ENCODE measurements around the gene APOB. TPM values are rescaled to one million over a fixed set of nuclear protein-coding genes. Genes with fewer than 3 reads are reported as not detected.

The APOB gene
- total and polyA plus RNA-seq, 10 of the 15 experiments (the other 5 are each of a cell fraction or from before 2014, with no cell fraction given) = 1.4 TPM; not detected in 9

GRCh38 chr2:21002814-21003192, 41.1 kb downstream of the APOB start:
- H3K9me3 ChIP-seq (replicated peaks; ENCODE audit: control insufficient read depth, insufficient read depth, low read length) = no peaks in the 10 kb centered on the region
- ChIA-PET CTCF (no interaction called here), POLR2A (no interaction called here), SMC1A (ENCODE audit: uncharacterized antibody, unreplicated experiment) (no interaction called here), RAD21 (ENCODE audit: unreplicated experiment) (no interaction called here)
- H3K27ac ChIP-seq (ENCODE audit: control insufficient read depth, insufficient read depth) = no peak overlapping the region
- ATAC-seq (no peak), FAIRE-seq (no peak), DNase-seq (ENCODE audit: low read depth, low spot score) (no peak)
- H3K4me3 ChIP-seq = no peak overlapping the region
- BruUV-seq (replicated peaks) = no TSS peak
- H3K9ac ChIP-seq (ENCODE audit: control insufficient read depth, insufficient read depth, low read length) = no peak overlapping the region
- H3K79me2 ChIP-seq (ENCODE audit: control insufficient read depth, insufficient read depth, low read length) = no peaks in the 10 kb centered on the region
- in situ Hi-C loops (cut with MboI) = no loop called here
- no peaks in the 10 kb centered on the region for H4K20me1 ChIP-seq (ENCODE audit: control insufficient read depth, insufficient read depth)
- no peaks in the 10 kb centered on the region for H3K4me1 ChIP-seq (ENCODE audit: control insufficient read depth, insufficient read depth, low read length)
- intact Hi-C loops (cut with micrococcal nuclease; ENCODE audit: unreplicated experiment) = no loop called here
- no peak overlapping the region for H3K4me2 ChIP-seq (ENCODE audit: control insufficient read depth, insufficient read depth)
- WGBS (ENCODE audit: insufficient coverage, insufficient replicate concordance, low lambda C conversion rate, missing lambda C conversion rate) = 28% methylated on average over 4 of the region's 4 CpGs
- H3K36me3 ChIP-seq (ENCODE audit: control insufficient read depth in 2 of 2, insufficient read depth in 2 of 2, low read length in 1 of 2) = no peaks in the 10 kb centered on the region
- no peak overlapping the region for H2AFZ ChIP-seq (ENCODE audit: control insufficient read depth, low read depth, low read length)
- no peak for TF ChIP-seq SUZ12 (IDR thresholded peaks at IDR 0.05; ENCODE audit: unreplicated experiment)
- TF ChIP-seq ZNF687 (IDR thresholded peaks at IDR 0.05) = no peak
- no peak for TF ChIP-seq EGR1 (IDR thresholded peaks at IDR 0.05; ENCODE audit: borderline replicate concordance in 1 of 2, low read depth in 2 of 2, low read length in 2 of 2)
- no peaks in the 10 kb centered on the region for H3K27me3 ChIP-seq (replicated peaks in 1 of 2; ENCODE audit: control insufficient read depth in 2 of 2, insufficient read depth in 2 of 2, low read length in 1 of 2)
